H1 (cell line): Measurements from ENCODE around the gene SLC66A1.

Experiments used
- CTCF ChIP-seq, 3 experiments: IDR thresholded peaks; 1 replicate in 2 of 3; 2 replicates in 1 of 3; pipeline versions ENCODE4 v1.5.1 to v1.6.1; 2011; ENCODE audit warnings: low read length in 3 of 3, mild to moderate bottlenecking in 3 of 3, inconsistent platforms in 2 of 3, low read depth in 1 of 3, moderate library complexity in 1 of 3; ENCODE audit not compliant: insufficient read depth in 1 of 3; ENCODE audit errors: control extremely low read depth in 1 of 3
- EP300 ChIP-seq, 2 experiments: IDR thresholded peaks; 1 replicate in 1 of 2; 2 replicates in 1 of 2; pipeline ENCODE4 v1.6.1; 2011 to 2012; ENCODE audit warnings: low read depth in 2 of 2, low read length in 2 of 2, mild to moderate bottlenecking in 2 of 2, borderline replicate concordance in 1 of 2, inconsistent platforms in 1 of 2, moderate library complexity in 1 of 2
- POLR2A ChIP-seq, 2 experiments: IDR thresholded peaks; 1 replicate in 1 of 2; 2 replicates in 1 of 2; pipeline ENCODE4 v1.6.1; 2011; ENCODE audit warnings: low read depth in 2 of 2, low read length in 2 of 2, mild to moderate bottlenecking in 2 of 2; ENCODE audit errors: control extremely low read depth in 1 of 2
- POLR2AphosphoS5 ChIP-seq: IDR thresholded peaks from 2 replicates; pipeline ENCODE4 v1.6.1; 2011; ENCODE audit warnings: low read depth, low read length
- RFX5 ChIP-seq: IDR thresholded peaks from 2 replicates; pipeline ENCODE4 v1.6.1; 2011; ENCODE audit warnings: low read depth, low read length, improper control_type of control experiment, borderline replicate concordance
- RXRA ChIP-seq: IDR thresholded peaks from 2 replicates; pipeline ENCODE4 v1.6.1; 2011; ENCODE audit warnings: low read depth, mild to moderate bottlenecking, low read length, moderate library complexity; ENCODE audit not compliant: insufficient read depth
- SP1 ChIP-seq: IDR thresholded peaks from 2 replicates; pipeline ENCODE4 v1.6.1; 2011; ENCODE audit warnings: low read depth, low read length
- TF ChIP-seq, protein P1 (sequence below): IDR thresholded peaks from 2 replicates; pipeline ENCODE4 v1.6.1; 2012; ENCODE audit warnings: inconsistent platforms

- TF ChIP-seq CTCF (IDR thresholded peaks at IDR 0.05; ENCODE audit: control extremely low read depth in 1 of 3, insufficient read depth in 1 of 3, low read depth in 1 of 3, low read length in 3 of 3): peak; percentile 78 to 95 (median 93)
- peak; percentile 50 for TF ChIP-seq POLR2AphosphoS5
- no peak for TF ChIP-seq RXRA
- TF ChIP-seq POLR2A (IDR thresholded peaks at IDR 0.05; ENCODE audit: control extremely low read depth in 1 of 2, low read depth in 2 of 2, low read length in 2 of 2): 0 out of 3 replicates have a peak, but pooled peaks of 1 of the 2 experiments have one; percentile 29
- no peak for TF ChIP-seq EP300 (IDR thresholded peaks at IDR 0.05; ENCODE audit: borderline replicate concordance in 1 of 2, low read depth in 2 of 2, low read length in 2 of 2)
- no peak for TF ChIP-seq RFX5
- no peak for TF ChIP-seq SP1
- TF ChIP-seq, protein P1, sequence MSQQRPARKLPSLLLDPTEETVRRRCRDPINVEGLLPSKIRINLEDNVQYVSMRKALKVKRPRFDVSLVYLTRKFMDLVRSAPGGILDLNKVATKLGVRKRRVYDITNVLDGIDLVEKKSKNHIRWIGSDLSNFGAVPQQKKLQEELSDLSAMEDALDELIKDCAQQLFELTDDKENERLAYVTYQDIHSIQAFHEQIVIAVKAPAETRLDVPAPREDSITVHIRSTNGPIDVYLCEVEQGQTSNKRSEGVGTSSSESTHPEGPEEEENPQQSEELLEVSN: no peak
Observed at GRCh38 chr1:19341201-19342061, 29.3 kb downstream of the SLC66A1 start.
